Progenitor cell of endocrine pancreas (in vitro differentiated cells): ENCODE data around the gene BBLN. TPM values are rescaled to one million over a fixed set of nuclear protein-coding genes. Genes with fewer than 3 reads are reported as not detected.

ENCODE experiments used
- DNase-seq: peaks from one replicate; pipeline ENCODE4 v3.0.0; 2021; ENCODE audit warnings: low spot score; ENCODE audit not compliant: unreplicated experiment
- H3K27ac Mint-ChIP-seq: 2 replicates; pipeline ENCODE4 v1.8.0; 2021; ENCODE audit warnings: mild to moderate bottlenecking, moderate library complexity, mixed read lengths
- H3K27me3 Mint-ChIP-seq: 2 replicates; pipeline ENCODE4 v1.8.0; 2021; ENCODE audit warnings: mixed read lengths
- H3K36me3 Mint-ChIP-seq: 2 replicates; pipeline ENCODE4 v1.8.0; 2022; ENCODE audit warnings: mixed read lengths; ENCODE audit not compliant: insufficient read depth
- H3K4me1 Mint-ChIP-seq: 2 replicates; pipeline ENCODE4 v1.8.0; 2021; ENCODE audit warnings: low read depth, mixed read lengths
- H3K4me3 Mint-ChIP-seq: 2 replicates; pipeline ENCODE4 v1.8.0; 2021; ENCODE audit warnings: low read depth, mild to moderate bottlenecking, moderate library complexity, mixed read lengths
- H3K9me3 Mint-ChIP-seq: 2 replicates; pipeline ENCODE4 v1.8.0; 2021; ENCODE audit warnings: low read depth, mixed read lengths
- CTCF ChIP-seq: fragments of 200-600 bp; sonication (generic); IDR thresholded peaks from one replicate; pipeline ENCODE4 v1.5.0; 2021; ENCODE audit warnings: antibody characterized with exemption, mild to moderate bottlenecking; ENCODE audit not compliant: unreplicated experiment
- total RNA-seq: library from RNA; stranded (reverse); gene quantifications from 2 replicates; pipeline ENCODE4 v1.2.1, GENCODE V29; 2021

Gene BBLN
- total RNA-seq, 1 donor from 2014 or later: 57.3 TPM

- Mint-ChIP-seq H3K27me3 (no peaks in the 10 kb centered on the region), H3K4me3 (no peak overlapping the region), H3K9me3 (no peaks in the 10 kb centered on the region), H3K27ac (no peak overlapping the region), H3K4me1 (peaks cover 4% of the 10 kb centered on the region), H3K36me3 (peaks cover 14% of the 10 kb centered on the region)
- no peak for DNase-seq
- no peak for TF ChIP-seq CTCF
Observed at GRCh38 chr9:128163027-128163515, 3.0 kb downstream of the BBLN start.

GRCh38 chr9:128163523-128164306 is 3.6 kb downstream of the BBLN start:
- H3K4me3 Mint-ChIP-seq: no peak overlapping the region
- no peak for TF ChIP-seq CTCF
- DNase-seq: no peak
- no peaks in the 10 kb centered on the region for H3K9me3 Mint-ChIP-seq
- no peak overlapping the region for H3K27ac Mint-ChIP-seq
- peaks cover 17% of the 10 kb centered on the region for H3K36me3 Mint-ChIP-seq
- H3K4me1 Mint-ChIP-seq: peaks cover 4% of the 10 kb centered on the region
- no peaks in the 10 kb centered on the region for H3K27me3 Mint-ChIP-seq

- H3K36me3 Mint-ChIP-seq: peaks cover 18% of the 10 kb centered on the region
- peaks cover 4% of the 10 kb centered on the region for H3K4me1 Mint-ChIP-seq
- no peaks in the 10 kb centered on the region for H3K27me3 Mint-ChIP-seq
- no peak for TF ChIP-seq CTCF
- no peak for DNase-seq
- H3K4me3 Mint-ChIP-seq: no peak overlapping the region
- no peaks in the 10 kb centered on the region for H3K9me3 Mint-ChIP-seq
- H3K27ac Mint-ChIP-seq: no peak overlapping the region
Observed at GRCh38 chr9:128164307-128164885, 4.3 kb downstream of the BBLN start.

GRCh38 chr9:128166169-128166568 is 6.1 kb downstream of the BBLN start:
- H3K4me1 Mint-ChIP-seq: peaks cover 1% of the 10 kb centered on the region
- TF ChIP-seq CTCF: no peak
- no peak for DNase-seq
- H3K9me3 Mint-ChIP-seq: no peaks in the 10 kb centered on the region
- no peaks in the 10 kb centered on the region for H3K27me3 Mint-ChIP-seq
- H3K36me3 Mint-ChIP-seq: peaks cover 19% of the 10 kb centered on the region
- H3K4me3 Mint-ChIP-seq: no peak overlapping the region
- H3K27ac Mint-ChIP-seq: no peak overlapping the region

- Mint-ChIP-seq H3K27me3 (no peaks in the 10 kb centered on the region), H3K27ac (no peak overlapping the region), H3K9me3 (no peaks in the 10 kb centered on the region), H3K4me1 (no peaks in the 10 kb centered on the region), H3K36me3 (peaks cover 19% of the 10 kb centered on the region), H3K4me3 (no peak overlapping the region)
- no peak for DNase-seq
- TF ChIP-seq CTCF: no peak
Observed at GRCh38 chr9:128167209-128167608, 7.1 kb downstream of the BBLN start.
